Mesothelial cell of epicardium (in vitro differentiated cells): ENCODE measurements around the gene SOX8. TPM values are rescaled to one million over a fixed set of nuclear protein-coding genes. Genes with fewer than 3 reads are reported as not detected.

Experiments used
- DNase-seq, 2 experiments: peaks; one replicate each; pipeline ENCODE4 v3.0.0; 2021; ENCODE audit warnings: low spot score in 2 of 2; ENCODE audit not compliant: unreplicated experiment in 2 of 2
- H3K27ac Mint-ChIP-seq: 2 replicates; pipeline ENCODE4 v1.8.0; 2021; ENCODE audit warnings: mixed read lengths
- H3K27me3 Mint-ChIP-seq: 2 replicates; pipeline ENCODE4 v1.8.0; 2021; ENCODE audit warnings: low read depth, mixed read lengths
- H3K36me3 Mint-ChIP-seq: 2 replicates; pipeline ENCODE4 v1.8.0; 2021; ENCODE audit warnings: mixed read lengths
- H3K4me1 Mint-ChIP-seq: 2 replicates; pipeline ENCODE4 v1.8.0; 2021; ENCODE audit warnings: mixed read lengths
- H3K4me3 Mint-ChIP-seq: 2 replicates; pipeline ENCODE4 v1.8.0; 2021; ENCODE audit warnings: mild to moderate bottlenecking, moderate library complexity, mixed read lengths
- H3K9me3 Mint-ChIP-seq: 2 replicates; pipeline ENCODE4 v1.8.0; 2021; ENCODE audit warnings: mixed read lengths
- total RNA-seq: library from RNA; stranded (reverse); gene quantifications from 3 replicates; pipeline ENCODE4 v1.2.1, GENCODE V29; 2021
- TF ChIP-seq, protein P1 (sequence below): fragments of 200-600 bp; sonication (generic); IDR thresholded peaks from one replicate; pipeline ENCODE4 v1.5.0; 2021; ENCODE audit warnings: antibody characterized with exemption; ENCODE audit not compliant: unreplicated experiment

The SOX8 gene
- total RNA-seq, 1 donor from 2014 or later = 5.1 TPM

DNA sequence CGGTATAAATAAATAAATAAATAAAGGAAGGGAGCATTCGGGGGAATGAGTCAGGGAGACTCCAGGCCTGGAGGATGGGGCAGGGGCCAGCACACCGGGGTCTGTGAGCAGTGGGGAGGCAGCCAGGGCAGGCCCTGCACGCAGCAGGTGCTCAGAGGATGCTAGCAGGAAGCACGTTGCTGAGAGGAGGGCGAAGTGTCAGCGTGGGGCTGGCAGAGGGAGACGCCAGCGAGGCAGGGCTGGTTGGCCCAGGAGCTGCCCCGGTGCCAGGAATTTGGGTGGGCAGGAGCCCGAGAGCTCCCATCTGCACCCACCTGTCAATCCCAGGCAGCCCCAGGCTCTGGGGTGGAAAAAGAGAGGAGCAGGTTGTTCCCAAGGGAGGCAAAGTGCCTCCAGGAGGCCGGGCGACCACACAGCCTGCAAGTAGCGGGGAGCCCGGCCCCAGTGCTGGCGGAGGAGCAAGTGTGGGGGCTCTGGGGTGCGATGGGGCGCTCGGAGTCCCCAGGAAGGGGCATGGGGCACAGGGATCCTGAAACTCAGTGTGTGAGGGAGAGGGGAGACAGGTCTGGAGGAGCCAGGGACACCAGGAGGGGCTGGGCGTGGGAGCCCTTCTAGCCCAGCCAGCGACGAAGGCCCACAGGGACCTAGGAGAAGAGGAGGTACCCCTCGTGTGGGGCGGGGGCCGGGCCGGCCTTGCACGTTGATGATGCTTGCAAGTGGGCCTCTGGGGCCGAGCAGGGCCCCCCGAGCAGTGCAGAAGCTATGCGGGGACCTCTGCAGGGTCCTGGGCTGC, 28.0 kb downstream of the SOX8 start:
- Mint-ChIP-seq H3K27ac (no peak overlapping the region), H3K4me3 (no peak overlapping the region), H3K9me3 (no peaks in the 10 kb centered on the region), H3K36me3 (no peaks in the 10 kb centered on the region), H3K4me1 (peaks cover 8% of the 10 kb centered on the region), H3K27me3 (peaks cover 14% of the 10 kb centered on the region)
- no peak for DNase-seq
- TF ChIP-seq, protein P1, sequence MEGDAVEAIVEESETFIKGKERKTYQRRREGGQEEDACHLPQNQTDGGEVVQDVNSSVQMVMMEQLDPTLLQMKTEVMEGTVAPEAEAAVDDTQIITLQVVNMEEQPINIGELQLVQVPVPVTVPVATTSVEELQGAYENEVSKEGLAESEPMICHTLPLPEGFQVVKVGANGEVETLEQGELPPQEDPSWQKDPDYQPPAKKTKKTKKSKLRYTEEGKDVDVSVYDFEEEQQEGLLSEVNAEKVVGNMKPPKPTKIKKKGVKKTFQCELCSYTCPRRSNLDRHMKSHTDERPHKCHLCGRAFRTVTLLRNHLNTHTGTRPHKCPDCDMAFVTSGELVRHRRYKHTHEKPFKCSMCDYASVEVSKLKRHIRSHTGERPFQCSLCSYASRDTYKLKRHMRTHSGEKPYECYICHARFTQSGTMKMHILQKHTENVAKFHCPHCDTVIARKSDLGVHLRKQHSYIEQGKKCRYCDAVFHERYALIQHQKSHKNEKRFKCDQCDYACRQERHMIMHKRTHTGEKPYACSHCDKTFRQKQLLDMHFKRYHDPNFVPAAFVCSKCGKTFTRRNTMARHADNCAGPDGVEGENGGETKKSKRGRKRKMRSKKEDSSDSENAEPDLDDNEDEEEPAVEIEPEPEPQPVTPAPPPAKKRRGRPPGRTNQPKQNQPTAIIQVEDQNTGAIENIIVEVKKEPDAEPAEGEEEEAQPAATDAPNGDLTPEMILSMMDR = no peak

DNA sequence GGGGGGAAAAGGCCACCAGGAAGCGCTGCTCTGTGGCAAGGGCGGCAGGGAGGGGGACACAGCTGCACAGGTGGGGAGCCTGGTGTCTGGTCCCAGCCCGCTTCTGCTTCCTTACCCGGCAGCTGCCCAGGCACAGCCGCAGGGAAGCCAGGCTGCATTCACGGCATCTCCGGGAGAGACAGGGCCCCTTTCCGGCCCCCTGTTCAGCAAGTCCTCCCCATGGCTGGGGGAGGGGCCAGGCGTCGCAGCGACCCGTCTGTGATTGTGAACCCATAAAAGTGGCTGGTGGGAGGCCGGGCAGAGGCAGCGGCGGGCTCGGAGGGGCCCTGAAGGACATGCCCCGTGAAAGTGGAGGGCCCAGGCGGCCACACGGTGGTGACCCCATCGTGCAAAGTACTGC, 28.7 kb downstream of the SOX8 start:
- Mint-ChIP-seq H3K4me1 (peaks cover 13% of the 10 kb centered on the region), H3K27ac (no peak overlapping the region), H3K27me3 (peaks cover 14% of the 10 kb centered on the region), H3K9me3 (no peaks in the 10 kb centered on the region), H3K36me3 (no peaks in the 10 kb centered on the region), H3K4me3 (no peak overlapping the region)
- no peak for DNase-seq
- TF ChIP-seq, protein P1 = no peak

DNA sequence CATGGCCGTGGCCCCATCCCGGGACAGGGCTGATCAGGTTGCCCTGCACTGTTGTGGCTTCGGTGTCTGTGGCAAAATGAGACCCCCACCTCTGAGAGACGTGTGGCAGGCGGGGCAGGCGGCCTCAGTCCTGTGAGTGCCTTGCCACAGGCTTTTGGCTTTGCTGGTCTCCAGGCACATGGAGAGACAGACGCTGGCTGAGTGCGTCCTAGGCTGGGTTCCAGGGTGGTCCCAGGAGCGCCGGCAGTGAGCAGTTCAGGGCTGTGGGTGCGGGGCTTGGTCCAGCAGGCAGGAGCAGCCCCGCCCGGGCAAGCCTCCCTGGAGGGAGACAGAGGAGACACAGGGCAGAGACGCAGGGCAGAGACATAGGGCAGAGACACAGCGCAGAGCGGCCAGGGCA, 29.2 kb downstream of the SOX8 start:
- peaks cover 14% of the 10 kb centered on the region for H3K27me3 Mint-ChIP-seq
- DNase-seq = no peak
- no peaks in the 10 kb centered on the region for H3K36me3 Mint-ChIP-seq
- peaks cover 17% of the 10 kb centered on the region for H3K4me1 Mint-ChIP-seq
- H3K27ac Mint-ChIP-seq = no peak overlapping the region
- no peak overlapping the region for H3K4me3 Mint-ChIP-seq
- no peaks in the 10 kb centered on the region for H3K9me3 Mint-ChIP-seq
- TF ChIP-seq, protein P1 = no peak

DNA sequence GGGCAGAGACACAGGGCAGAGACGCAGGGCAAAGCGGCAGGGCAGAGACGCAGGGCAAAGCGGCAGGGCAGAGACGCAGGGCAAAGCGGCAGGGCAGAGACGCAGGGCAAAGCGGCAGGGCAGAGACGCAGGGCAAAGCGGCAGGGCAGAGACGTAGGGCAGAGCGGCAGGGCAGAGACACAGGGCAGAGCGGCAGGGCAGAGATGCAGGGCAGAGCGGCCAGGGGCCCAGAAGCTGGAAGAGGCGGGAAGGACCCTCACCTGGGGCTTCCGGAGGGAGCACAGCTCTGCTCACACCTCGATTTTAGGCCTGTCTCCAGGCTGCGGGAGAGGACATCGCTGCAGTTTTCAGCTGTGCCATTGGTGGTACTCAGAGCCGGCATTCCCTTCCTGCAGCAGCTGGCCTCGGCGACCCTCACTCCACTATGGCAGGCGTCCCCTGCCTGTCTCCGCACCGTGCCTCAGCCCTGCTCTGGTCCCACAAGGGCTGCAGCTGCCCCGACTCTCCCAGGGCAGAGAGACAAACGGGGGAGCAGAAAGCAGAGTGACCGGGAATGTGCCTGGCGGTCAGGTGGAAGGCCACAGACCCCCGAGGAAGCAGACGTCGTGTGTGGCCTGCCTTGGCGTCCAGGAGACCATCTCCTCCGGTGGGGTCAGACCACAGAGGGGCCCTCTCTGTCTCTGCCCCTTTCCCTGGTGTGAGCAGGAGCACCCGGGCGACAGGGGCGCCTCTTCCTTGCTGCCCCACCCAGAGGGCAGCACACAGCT, 29.9 kb downstream of the SOX8 start:
- TF ChIP-seq, protein P1 = no peak
- Mint-ChIP-seq H3K4me1 (peaks cover 17% of the 10 kb centered on the region), H3K27ac (no peak overlapping the region), H3K4me3 (no peak overlapping the region), H3K27me3 (peaks cover 11% of the 10 kb centered on the region), H3K9me3 (no peaks in the 10 kb centered on the region), H3K36me3 (no peaks in the 10 kb centered on the region)
- no peak for DNase-seq

DNA sequence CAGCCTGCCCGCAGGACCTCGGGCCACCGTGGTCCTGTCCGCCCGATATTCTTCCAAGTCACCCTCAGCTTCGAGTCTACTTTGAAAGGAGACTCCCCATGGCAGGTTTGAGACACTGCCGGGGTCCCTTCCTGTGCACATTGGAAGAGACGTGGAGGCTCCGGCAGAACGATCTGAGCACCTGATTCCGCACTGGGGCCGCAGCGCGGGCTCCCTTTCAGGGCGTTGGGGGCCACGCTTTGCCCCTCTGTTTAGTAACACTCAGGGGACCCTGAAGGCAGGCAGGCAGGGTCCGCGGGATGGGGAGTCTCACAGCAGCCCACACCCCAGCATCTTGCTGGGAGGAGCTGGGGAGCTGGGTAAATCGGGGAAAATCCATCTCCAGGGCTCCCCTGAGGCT, 30.6 kb downstream of the SOX8 start:
- H3K4me1 Mint-ChIP-seq = peaks cover 17% of the 10 kb centered on the region
- TF ChIP-seq, protein P1 = no peak
- no peak overlapping the region for H3K27ac Mint-ChIP-seq
- no peak for DNase-seq
- H3K36me3 Mint-ChIP-seq = no peaks in the 10 kb centered on the region
- H3K9me3 Mint-ChIP-seq = no peaks in the 10 kb centered on the region
- peaks cover 11% of the 10 kb centered on the region for H3K27me3 Mint-ChIP-seq
- H3K4me3 Mint-ChIP-seq = no peak overlapping the region
